Activated naive CD4-positive, alpha-beta T cell treated with anti-CD3 and anti-CD28 coated beads, Interleukin-2, amount 50 U/mL, for 24 hours (primary cell): ENCODE results near the gene MZT1.
A peak's percentile ranks its signal among the peaks of the same experiment; 100 is the strongest.
"Not testable (repeated sequence)": the region's sequence is repeated elsewhere in the genome, so short reads cannot be mapped to it uniquely, and the experiment has no call there.

Experiments
- H3K27ac Mint-ChIP-seq: one replicate; pipeline ENCODE4 v1.8.0; 2021; ENCODE audit warnings: mild to moderate bottlenecking, mixed read lengths
- H3K27me3 Mint-ChIP-seq: one replicate; pipeline ENCODE4 v1.8.0; 2021; ENCODE audit warnings: mixed read lengths
- H3K36me3 Mint-ChIP-seq: one replicate; pipeline ENCODE4 v1.8.0; 2021; ENCODE audit warnings: mixed read lengths
- H3K4me1 Mint-ChIP-seq: one replicate; pipeline ENCODE4 v1.8.0; 2021; ENCODE audit warnings: mixed read lengths
- H3K4me3 Mint-ChIP-seq: one replicate; pipeline ENCODE4 v1.8.0; 2021; ENCODE audit warnings: mild to moderate bottlenecking, mixed read lengths
- H3K9me3 Mint-ChIP-seq: one replicate; pipeline ENCODE4 v1.8.0; 2021; ENCODE audit warnings: mixed read lengths

Gene MZT1, protein sequence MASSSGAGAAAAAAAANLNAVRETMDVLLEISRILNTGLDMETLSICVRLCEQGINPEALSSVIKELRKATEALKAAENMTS

DNA sequence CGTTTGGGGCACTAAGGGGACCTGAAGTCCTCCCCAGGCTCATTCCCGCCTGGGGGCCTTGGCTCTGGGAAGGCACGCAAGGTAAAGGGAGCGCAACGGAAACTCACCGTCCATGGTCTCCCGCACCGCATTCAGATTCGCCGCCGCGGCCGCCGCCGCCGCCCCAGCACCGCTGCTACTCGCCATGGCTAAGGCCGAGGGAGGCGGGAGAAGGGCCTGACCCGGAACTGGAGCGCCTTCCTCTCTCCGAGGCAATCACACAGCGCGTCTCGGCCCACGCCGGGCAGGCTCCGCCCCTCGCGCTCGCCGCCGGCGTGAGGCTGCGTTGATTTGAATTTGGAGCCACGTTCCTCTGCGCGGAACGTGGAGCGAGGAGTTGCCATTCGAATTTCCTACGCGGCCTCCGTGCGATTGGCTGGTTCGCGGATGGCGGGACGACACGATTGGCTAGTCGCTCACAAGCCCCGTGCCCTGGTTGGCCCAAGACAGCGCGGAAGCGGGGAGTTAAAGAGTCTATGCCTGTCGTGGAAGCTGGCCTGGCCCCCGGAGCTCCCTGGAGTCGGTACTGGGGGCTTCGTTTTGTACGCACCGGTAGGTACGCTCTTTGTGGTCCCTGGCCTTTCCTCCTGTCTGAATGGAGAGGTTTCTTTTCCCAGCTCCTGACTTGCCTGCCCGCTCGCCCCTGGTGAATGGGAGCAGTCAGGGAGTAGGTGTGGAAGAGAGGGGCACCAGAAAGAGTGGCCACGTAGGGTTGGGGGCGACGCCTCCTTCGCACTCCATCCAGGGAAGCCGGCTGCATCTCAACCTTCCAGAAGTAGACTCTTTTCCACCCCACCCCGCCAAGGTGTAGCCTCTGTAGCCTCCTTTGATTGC is at the start of gene MZT1, which contains the start of gene BORA:
Gene MZT1, minus strand, starts transcription at position 213 of the 873 bp plus-strand sequence. Its CDS starts 27 bp downstream, at position 186.
Gene BORA, plus strand, starts transcription at position 507 of the 873 bp plus-strand sequence. CDS start 1,018 bp downstream, outside the sequence.
- no peaks in the 10 kb centered on the region for H3K27me3 Mint-ChIP-seq
- peaks cover 63% of the 10 kb centered on the region for H3K4me1 Mint-ChIP-seq
- H3K27ac Mint-ChIP-seq: peak within 1 kb of the TSS; percentile 89
- peak within 1 kb of the TSS; percentile 94 for H3K4me3 Mint-ChIP-seq
- H3K9me3 Mint-ChIP-seq: no peaks in the 10 kb centered on the region
- H3K36me3 Mint-ChIP-seq: peaks cover 14% of the 10 kb centered on the region

DNA sequence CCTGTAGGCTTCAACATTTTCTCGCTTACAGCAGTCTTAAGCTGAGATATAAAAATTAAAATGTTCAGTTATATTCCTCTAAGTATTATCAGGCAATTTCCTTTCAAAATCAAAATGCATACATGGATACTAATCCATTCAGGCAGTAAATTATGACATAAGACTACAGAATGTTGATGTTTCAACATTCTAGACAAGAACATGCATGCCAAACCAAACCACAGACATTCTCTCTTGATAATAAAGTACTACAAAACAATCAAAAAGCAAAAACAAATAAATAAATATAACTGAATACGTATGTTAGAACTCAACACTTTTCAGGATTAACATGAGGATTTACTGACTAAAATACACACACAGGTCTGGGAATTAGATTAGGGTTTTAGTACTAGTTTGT is 46.6 kb upstream of the MZT1 start:
- Mint-ChIP-seq H3K4me1 (peaks cover 34% of the 10 kb centered on the region), H3K27me3 (no peaks in the 10 kb centered on the region), H3K9me3 (no peaks in the 10 kb centered on the region), H3K36me3 (peaks cover 26% of the 10 kb centered on the region), H3K4me3 (no peak overlapping the region), H3K27ac (no peak overlapping the region)

DNA sequence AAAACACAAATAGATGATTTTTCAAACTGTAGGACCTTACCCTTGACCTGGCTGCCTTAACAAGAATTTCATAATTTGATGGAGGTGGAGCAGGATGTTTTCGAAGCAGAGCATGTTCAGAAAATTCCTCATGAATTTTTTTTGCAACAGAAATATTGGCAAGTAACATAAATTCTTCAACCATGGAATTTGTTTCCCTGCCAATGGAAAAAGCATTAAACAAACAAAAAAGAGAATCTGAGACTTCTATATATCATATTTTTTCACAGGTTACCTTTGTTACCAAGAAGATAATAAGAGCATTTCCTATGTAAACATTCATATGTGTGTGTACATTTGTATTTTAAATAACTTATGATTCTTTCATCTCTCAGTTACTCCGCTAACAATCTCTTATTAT is 36.0 kb upstream of the MZT1 start:
- H3K36me3 Mint-ChIP-seq: peaks cover 30% of the 10 kb centered on the region
- no peaks in the 10 kb centered on the region for H3K27me3 Mint-ChIP-seq
- no peak overlapping the region for H3K27ac Mint-ChIP-seq
- no peaks in the 10 kb centered on the region for H3K4me1 Mint-ChIP-seq
- H3K9me3 Mint-ChIP-seq: no peaks in the 10 kb centered on the region
- no peak overlapping the region for H3K4me3 Mint-ChIP-seq

DNA sequence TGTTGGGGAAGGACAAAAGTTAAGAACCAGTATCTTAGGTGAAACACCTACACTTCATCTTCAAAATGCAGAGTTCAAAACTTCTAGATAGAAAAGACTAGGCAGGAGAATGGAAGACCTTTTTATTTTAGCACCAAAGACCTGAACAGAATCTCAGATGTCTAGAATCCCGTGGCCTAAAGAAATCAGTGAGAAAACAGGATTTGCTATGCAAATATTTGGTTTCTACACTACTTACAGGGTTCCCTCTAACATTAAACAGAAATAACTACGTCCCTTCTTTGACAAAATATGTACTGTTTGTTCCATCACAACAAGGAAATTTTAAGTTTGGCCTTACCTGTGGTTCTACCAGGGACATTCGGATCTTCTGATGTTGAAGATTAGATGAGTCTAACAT is 32.8 kb upstream of the MZT1 start:
- no peaks in the 10 kb centered on the region for H3K4me1 Mint-ChIP-seq
- H3K4me3 Mint-ChIP-seq: no peak overlapping the region
- no peaks in the 10 kb centered on the region for H3K27me3 Mint-ChIP-seq
- H3K27ac Mint-ChIP-seq: no peak overlapping the region
- no peaks in the 10 kb centered on the region for H3K9me3 Mint-ChIP-seq
- peaks cover 25% of the 10 kb centered on the region for H3K36me3 Mint-ChIP-seq

DNA sequence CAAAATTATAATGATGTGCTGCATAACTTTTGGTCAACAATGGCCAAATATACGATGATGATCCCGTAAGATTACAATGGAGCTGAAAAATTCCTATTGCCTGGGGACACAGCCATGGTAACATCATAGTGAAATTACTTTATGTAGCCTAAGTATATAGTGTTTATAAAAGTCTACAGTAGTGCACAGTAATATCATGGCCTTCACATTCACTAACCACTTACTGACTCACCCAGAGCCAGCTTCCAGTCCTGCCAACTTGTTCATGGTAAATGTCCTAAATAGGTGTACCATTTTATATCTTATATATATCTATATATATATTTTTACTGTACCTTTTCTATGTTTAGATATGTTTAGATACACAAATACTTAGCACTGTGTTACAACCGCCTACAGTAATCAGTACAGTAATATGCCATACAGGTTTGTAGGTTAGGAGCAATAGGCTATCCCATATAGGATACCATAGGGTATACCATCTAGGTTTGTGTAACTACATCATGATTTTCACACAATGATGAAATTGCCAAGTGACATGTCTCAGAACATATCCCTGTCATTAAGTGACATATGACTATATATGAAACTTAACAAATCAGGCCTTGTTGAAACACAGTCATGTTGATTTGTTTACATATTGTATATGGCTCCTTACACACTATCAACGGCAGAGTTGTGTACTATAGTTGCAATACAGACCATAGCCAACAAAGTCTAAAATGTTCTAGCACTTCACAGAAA is 30.5 kb upstream of the MZT1 start:
- peaks cover 21% of the 10 kb centered on the region for H3K36me3 Mint-ChIP-seq
- H3K27me3 Mint-ChIP-seq: no peaks in the 10 kb centered on the region
- no peak overlapping the region for H3K27ac Mint-ChIP-seq
- no peak overlapping the region for H3K4me3 Mint-ChIP-seq
- H3K9me3 Mint-ChIP-seq: no peaks in the 10 kb centered on the region
- H3K4me1 Mint-ChIP-seq: no peaks in the 10 kb centered on the region

DNA sequence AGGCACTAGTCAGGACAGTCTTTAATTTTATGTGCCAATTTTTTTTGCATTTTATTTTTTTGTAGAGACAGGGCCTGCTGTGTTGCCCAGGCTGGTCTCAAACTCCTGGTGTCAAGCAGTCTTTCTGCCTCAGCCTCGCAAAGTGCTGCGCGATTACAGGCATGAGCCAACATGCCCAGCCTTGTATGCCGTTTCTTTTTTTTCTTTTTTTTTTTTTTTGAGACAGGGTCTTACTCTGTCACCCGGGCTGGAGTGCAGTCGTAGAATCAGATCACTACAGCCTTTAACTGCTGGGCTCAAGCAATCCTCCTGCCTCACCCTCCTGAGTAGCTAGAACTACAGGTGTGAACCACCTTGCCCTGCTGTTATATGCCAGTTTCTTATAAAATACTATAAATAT is 26.7 kb upstream of the MZT1 start:
- Mint-ChIP-seq H3K27me3 (no peaks in the 10 kb centered on the region), H3K36me3 (peaks cover 27% of the 10 kb centered on the region), H3K4me1 (peaks cover 23% of the 10 kb centered on the region)

DNA sequence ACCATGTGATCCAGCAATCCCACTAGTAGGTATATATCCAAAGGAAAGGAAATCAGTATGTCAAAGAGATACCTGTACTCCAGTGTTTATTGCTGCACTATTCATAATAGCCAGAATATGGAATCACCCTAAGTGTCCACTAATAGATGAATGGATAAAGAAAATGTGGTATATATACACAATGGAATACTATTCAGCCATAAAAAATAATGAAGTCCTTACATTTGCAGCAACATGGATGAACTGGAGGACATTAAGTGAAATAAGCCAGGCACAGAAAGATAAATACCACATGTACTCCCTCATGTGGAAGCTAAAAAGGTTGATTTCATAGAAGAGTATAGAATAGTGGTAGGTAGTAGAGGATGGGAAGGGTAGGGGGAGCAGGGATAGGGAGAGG is 23.8 kb upstream of the MZT1 start:
- Mint-ChIP-seq H3K4me3 (no peak overlapping the region), H3K36me3 (peaks cover 31% of the 10 kb centered on the region), H3K4me1 (peaks cover 29% of the 10 kb centered on the region), H3K27ac (no peak overlapping the region), H3K27me3 (no peaks in the 10 kb centered on the region), H3K9me3 (no peaks in the 10 kb centered on the region)

More for the DNA sequence above, 26.7 kb upstream of the MZT1 start:
- Mint-ChIP-seq H3K9me3 (no peaks in the 10 kb centered on the region), H3K4me3 (no peak overlapping the region), H3K27ac (no peak overlapping the region)

DNA sequence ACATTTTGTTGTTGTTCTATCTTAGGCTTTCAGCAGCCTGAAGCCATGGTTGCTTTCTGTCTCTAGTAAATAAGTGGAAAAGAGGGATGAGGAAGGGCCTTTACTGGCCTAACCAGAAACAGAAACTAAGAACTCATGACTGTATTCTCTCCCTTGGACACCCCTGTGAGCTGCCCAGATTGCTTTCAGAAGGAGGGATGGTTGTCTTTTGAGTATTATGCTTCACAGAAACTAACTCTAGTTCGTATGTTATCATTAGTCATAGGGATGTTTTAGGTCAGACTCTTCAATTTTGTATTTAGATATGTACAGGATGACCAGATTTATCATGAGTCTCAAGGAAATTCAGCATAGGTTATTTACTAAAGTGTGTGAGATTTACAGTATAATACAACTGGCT is 17.8 kb upstream of the MZT1 start:
- Mint-ChIP-seq H3K4me3 (no peak overlapping the region), H3K27ac (no peak overlapping the region), H3K4me1 (peaks cover 25% of the 10 kb centered on the region), H3K27me3 (no peaks in the 10 kb centered on the region), H3K36me3 (peaks cover 20% of the 10 kb centered on the region), H3K9me3 (no peaks in the 10 kb centered on the region)

DNA sequence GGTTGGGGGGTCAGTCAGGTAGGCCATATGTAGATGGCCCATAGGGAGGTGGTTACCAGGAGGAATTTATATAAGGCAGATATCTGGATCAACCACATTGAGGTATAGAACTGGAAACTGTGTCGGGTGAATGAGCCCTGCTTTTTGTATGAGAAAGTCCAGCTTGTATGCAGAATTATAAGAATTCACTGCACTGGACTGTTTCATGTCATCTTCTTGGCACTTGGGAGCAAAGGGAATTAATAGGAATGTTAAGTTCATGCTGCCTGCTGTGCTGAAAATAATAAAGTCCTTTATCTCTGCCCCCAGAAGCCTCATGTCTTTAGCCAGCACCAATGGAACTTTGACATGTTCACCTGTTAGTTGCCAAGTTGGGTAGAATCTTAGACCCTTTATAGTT is 12.6 kb upstream of the MZT1 start:
- Mint-ChIP-seq H3K9me3 (no peaks in the 10 kb centered on the region), H3K4me3 (no peak overlapping the region), H3K27me3 (no peaks in the 10 kb centered on the region), H3K36me3 (peaks cover 21% of the 10 kb centered on the region), H3K4me1 (peaks cover 17% of the 10 kb centered on the region), H3K27ac (no peak overlapping the region)

DNA sequence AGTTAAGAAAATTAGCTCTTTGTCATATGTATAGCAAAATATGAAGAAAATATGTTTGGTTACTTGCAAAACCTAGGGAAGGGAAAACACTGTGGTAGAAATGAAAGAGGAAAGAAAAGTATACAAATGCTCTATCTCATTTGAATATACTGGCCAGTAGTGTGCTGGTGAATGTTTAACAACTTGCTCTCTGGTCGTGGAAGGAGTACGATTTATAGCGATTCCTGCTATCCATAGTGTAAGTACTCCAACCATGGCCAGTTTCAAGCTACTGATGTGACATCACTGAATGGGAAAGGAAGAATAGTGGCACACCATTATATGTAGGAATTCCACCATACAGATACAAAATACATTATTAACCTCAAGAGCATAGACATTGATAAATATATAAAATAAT is 9.6 kb upstream of the MZT1 start:
- Mint-ChIP-seq H3K4me3 (no peak overlapping the region), H3K4me1 (peaks cover 24% of the 10 kb centered on the region), H3K27ac (no peak overlapping the region), H3K9me3 (no peaks in the 10 kb centered on the region), H3K36me3 (peaks cover 23% of the 10 kb centered on the region), H3K27me3 (no peaks in the 10 kb centered on the region)

DNA sequence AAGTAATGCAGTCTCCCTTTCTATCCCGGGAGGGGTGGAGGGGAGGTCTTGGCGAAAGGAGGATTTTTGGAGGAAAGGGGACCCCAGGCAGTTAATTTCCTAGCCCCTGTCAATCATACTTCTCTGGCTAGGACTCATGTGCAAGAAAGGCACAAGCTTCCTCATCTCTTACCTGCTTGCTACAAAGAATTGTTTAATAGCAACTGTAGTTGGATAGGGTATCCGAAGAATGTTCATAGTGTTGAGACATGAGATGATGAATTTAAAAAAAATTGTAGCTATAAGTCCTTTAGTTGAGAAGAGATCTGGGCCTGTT is 819 bp upstream of the MZT1 start:
- no peaks in the 10 kb centered on the region for H3K9me3 Mint-ChIP-seq
- H3K27ac Mint-ChIP-seq: peak overlapping the region; percentile 82
- H3K27me3 Mint-ChIP-seq: no peaks in the 10 kb centered on the region
- peaks cover 58% of the 10 kb centered on the region for H3K4me1 Mint-ChIP-seq
- peaks cover 14% of the 10 kb centered on the region for H3K36me3 Mint-ChIP-seq
- H3K4me3 Mint-ChIP-seq: peak overlapping the region; percentile 94

DNA sequence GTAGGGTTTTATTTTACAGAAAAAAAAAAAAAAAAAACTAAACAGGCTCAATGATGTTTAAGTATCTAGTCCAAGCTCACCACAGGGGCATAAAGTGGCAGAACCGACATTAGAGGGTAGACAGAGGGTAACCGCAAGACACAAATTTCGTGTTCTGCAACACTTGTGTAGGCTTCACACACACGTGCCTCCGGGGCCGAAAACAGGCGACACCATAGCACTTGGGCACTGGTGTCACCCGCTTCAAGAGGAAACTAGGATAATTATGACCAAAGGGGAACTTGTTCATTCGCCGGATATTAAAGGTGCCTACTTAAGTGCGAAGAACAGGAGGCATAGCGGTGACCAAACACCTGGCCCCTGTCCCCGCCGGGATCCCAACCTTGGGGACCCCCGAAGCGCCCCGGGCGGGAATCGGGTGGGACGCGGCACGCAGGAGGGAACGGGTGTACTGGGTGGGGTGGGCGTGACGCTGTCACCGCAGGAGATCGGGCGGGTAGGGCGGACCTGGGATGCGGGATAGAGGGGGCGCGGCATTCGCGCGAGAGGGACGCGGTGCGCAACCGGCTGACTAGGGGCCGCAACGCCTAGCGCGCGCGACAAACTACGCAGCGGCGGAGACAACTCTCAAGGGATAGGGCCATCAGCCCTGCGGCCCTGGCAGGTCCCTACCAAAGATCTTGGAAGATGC is 558 bp downstream of the MZT1 start:
- Mint-ChIP-seq H3K36me3 (peaks cover 14% of the 10 kb centered on the region), H3K4me3 (peak overlapping the region; percentile 94), H3K9me3 (no peaks in the 10 kb centered on the region), H3K4me1 (peaks cover 69% of the 10 kb centered on the region), H3K27me3 (no peaks in the 10 kb centered on the region), H3K27ac (peak overlapping the region; percentile 89)

DNA sequence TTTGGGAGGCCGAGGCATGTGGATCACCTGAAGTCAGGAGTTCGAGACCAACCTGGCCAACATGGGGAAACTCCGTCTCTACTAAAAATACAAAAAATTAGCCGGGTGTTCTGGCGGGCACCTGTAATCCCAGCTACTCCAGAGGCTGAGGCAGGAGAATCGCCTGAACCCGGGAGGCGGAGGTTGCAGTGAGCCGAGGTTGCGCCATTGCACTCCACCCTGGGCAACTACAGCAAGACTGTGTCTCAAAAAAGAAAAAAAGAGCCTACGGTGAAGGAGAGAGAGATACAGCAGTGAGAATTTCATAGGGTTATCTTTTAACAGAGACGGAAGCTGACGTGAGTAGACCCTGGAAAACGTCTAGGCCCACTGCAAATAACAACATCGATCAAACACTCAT is 1.2 kb downstream of the MZT1 start:
- H3K27me3 Mint-ChIP-seq, H3K27ac Mint-ChIP-seq, H3K9me3 Mint-ChIP-seq: not testable (repeated sequence)
- Mint-ChIP-seq H3K36me3 (peaks cover 16% of the 10 kb centered on the region), H3K4me3 (peak overlapping the region; percentile 94), H3K4me1 (peaks cover 69% of the 10 kb centered on the region)

DNA sequence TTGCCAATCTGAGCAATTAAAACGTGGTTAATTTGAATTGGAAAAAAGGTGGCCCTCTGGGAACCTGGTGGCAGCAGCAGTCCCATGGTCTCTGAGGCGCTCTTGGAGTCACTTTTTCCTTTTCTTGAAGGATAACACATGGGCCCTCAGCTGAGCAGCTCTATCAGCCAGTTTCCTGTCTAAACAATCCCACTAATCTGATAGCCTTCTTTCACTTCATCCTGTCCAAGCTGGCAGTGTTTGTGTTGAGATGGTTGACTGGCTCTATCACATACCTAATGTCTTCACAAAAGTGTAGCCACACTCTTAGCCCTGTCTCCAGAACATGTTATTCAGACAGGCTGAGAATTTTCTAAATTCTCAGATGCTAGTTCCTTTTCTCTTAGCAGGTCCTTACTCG is 10.7 kb downstream of the MZT1 start:
- H3K36me3 Mint-ChIP-seq: peaks cover 54% of the 10 kb centered on the region
- no peak overlapping the region for H3K27ac Mint-ChIP-seq

DNA sequence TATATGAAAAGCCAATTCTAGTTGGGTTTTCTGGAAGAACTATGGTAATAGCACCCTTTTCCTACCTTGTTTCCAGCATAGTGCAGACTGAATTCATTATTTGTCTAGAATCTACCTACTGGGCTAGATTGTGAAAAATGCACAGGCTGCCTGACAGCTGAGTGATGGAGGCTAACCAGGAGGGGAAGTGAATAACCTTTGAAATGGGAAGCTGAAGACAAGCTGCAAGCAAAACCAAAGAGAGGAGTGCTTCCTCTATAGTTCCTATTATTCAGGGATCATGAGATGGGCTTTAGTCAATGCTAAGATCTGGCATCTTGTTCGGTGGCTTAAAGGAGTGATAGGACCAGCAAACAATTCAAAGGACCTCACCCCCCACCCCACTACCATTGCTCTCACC is 26.9 kb downstream of the MZT1 start:
- no peak overlapping the region for H3K4me3 Mint-ChIP-seq
- no peaks in the 10 kb centered on the region for H3K4me1 Mint-ChIP-seq
- H3K27ac Mint-ChIP-seq: no peak overlapping the region
- H3K27me3 Mint-ChIP-seq: peaks cover 6% of the 10 kb centered on the region
- no peaks in the 10 kb centered on the region for H3K9me3 Mint-ChIP-seq
- H3K36me3 Mint-ChIP-seq: peaks cover 1% of the 10 kb centered on the region

More for the DNA sequence above, 10.7 kb downstream of the MZT1 start:
- peaks cover 4% of the 10 kb centered on the region for H3K9me3 Mint-ChIP-seq
- no peaks in the 10 kb centered on the region for H3K27me3 Mint-ChIP-seq
- H3K4me3 Mint-ChIP-seq: no peak overlapping the region
- peaks cover 32% of the 10 kb centered on the region for H3K4me1 Mint-ChIP-seq
